IMR-90 (cell line): Measurements from ENCODE around the gene PRICKLE2. TPM values are rescaled to one million over a fixed set of nuclear protein-coding genes. Genes with fewer than 3 reads are reported as not detected.

Experiments used
- ATAC-seq: fragments of 200-7000 bp; cut with Tn5 transposase; 2 replicates; pipeline ENCODE4 v1.9.1; 2020; ENCODE audit warnings: low read depth, mild to moderate bottlenecking, moderate library complexity
- BruUV-seq: library from RNA; stranded (reverse); fragments of 400-500 nt; replicated peaks from 2 replicates; lab custom pipeline; 2021; lab: Mats Ljungman, UMichigan
- CTCF ChIA-PET: fragments of 300-600 bp; formaldehyde crosslinking; extraction: SDS; loops from one replicate; lab custom pipeline; 2021; ENCODE audit warnings: antibody characterized with exemption; lab: Yijun Ruan, JAX
- POLR2A ChIA-PET: fragments of 300-600 bp; sonication (Branson Sonifier 250); formaldehyde crosslinking; loops from one replicate; lab custom pipeline; 2022; ENCODE audit warnings: antibody characterized with exemption; ENCODE audit not compliant: unreplicated experiment; lab: Charles Lee
- DNase-seq: peaks from one replicate; pipeline ENCODE4 v3.0.0; 2013
- H2AFZ ChIP-seq: replicated peaks from 2 replicates; pipeline ENCODE3; 2013; ENCODE audit warnings: low read length, mild to moderate bottlenecking; ENCODE audit not compliant: poor library complexity
- H2AK5ac ChIP-seq: 2 replicates; pipeline ENCODE4 v1.6.1; 2013; ENCODE audit warnings: low read depth, low read length, inconsistent platforms
- H2AK9ac ChIP-seq: replicated peaks from 2 replicates; pipeline ENCODE3; 2013; ENCODE audit warnings: mild to moderate bottlenecking, low read depth, low read length, moderate library complexity; ENCODE audit not compliant: poor library complexity
- H2BK120ac ChIP-seq: 2 replicates; pipeline ENCODE4 v1.6.1; 2013; ENCODE audit warnings: low read depth, low read length, inconsistent platforms
- H2BK15ac ChIP-seq: 3 replicates; pipeline ENCODE4 v1.6.1; 2013; ENCODE audit warnings: low read depth, low read length, inconsistent platforms
- H2BK20ac ChIP-seq: 2 replicates; pipeline ENCODE4 v1.6.1; 2013; ENCODE audit warnings: low read depth, mild to moderate bottlenecking, inconsistent platforms, low read length, moderate library complexity
- H2BK5ac ChIP-seq: 2 replicates; pipeline ENCODE4 v1.6.1; 2013; ENCODE audit warnings: mild to moderate bottlenecking, low read depth, low read length, inconsistent platforms; ENCODE audit not compliant: poor library complexity, severe bottlenecking
- H3K14ac ChIP-seq: replicated peaks from 2 replicates; pipeline ENCODE4 v1.6.1; 2013; ENCODE audit warnings: low read depth, low read length, inconsistent platforms
- H3K18ac ChIP-seq: 2 replicates; pipeline ENCODE4 v1.6.1; 2013; ENCODE audit warnings: low read depth, low read length, control low read depth
- H3K23ac ChIP-seq: 2 replicates; pipeline ENCODE4 v1.6.1; 2013; ENCODE audit warnings: low read depth, low read length, inconsistent platforms
- H3K27ac ChIP-seq: 2 replicates; pipeline ENCODE4 v1.5.1; 2013; ENCODE audit warnings: mild to moderate bottlenecking, control low read depth, low read length; ENCODE audit not compliant: insufficient read depth
- H3K27me3 ChIP-seq: 2 replicates; pipeline ENCODE4 v1.6.1; 2013; ENCODE audit warnings: low read length; ENCODE audit not compliant: control insufficient read depth, insufficient read depth
- H3K36me3 ChIP-seq: 2 replicates; pipeline ENCODE4 v1.6.1; 2013; ENCODE audit warnings: low read length, mixed read lengths; ENCODE audit not compliant: control insufficient read depth, insufficient read depth
- H3K4ac ChIP-seq: 2 replicates; pipeline ENCODE4 v1.6.1; 2013; ENCODE audit warnings: low read depth, low read length, inconsistent platforms
- H3K4me1 ChIP-seq: 2 replicates; pipeline ENCODE4 v1.6.1; 2013; ENCODE audit warnings: low read length, mixed read lengths; ENCODE audit not compliant: control insufficient read depth, insufficient read depth
- H3K4me2 ChIP-seq: 2 replicates; pipeline ENCODE4 v1.6.1; 2013; ENCODE audit warnings: low read depth, mild to moderate bottlenecking, control low read depth, low read length, moderate library complexity
- H3K4me3 ChIP-seq: 2 replicates; pipeline ENCODE4 v1.5.1; 2013; ENCODE audit warnings: low read depth, mild to moderate bottlenecking, control low read depth, low read length, moderate library complexity; ENCODE audit not compliant: insufficient read depth
- H3K56ac ChIP-seq: 2 replicates; pipeline ENCODE4 v1.6.1; 2013; ENCODE audit warnings: low read length, inconsistent platforms; ENCODE audit not compliant: insufficient read depth; ENCODE audit errors: extremely low read depth
- H3K79me1 ChIP-seq, 2 experiments: 2 replicates each; pipeline ENCODE4 v1.6.1; 2013; ENCODE audit warnings: low read length in 2 of 2, inconsistent platforms in 1 of 2, low read depth in 1 of 2
- H3K9ac ChIP-seq: 2 replicates; pipeline ENCODE4 v1.6.1; 2013; ENCODE audit warnings: low read depth, low read length, control low read depth
- H3K9me1 ChIP-seq: 2 replicates; pipeline ENCODE4 v1.6.1; 2013; ENCODE audit warnings: low read length, inconsistent platforms; ENCODE audit not compliant: insufficient read depth
- H3K9me3 ChIP-seq: 2 replicates; pipeline ENCODE4 v1.6.1; 2013; ENCODE audit warnings: low read length; ENCODE audit not compliant: control insufficient read depth, insufficient read depth
- H4K20me1 ChIP-seq: 2 replicates; pipeline ENCODE4 v1.6.1; 2013; ENCODE audit warnings: low read length, inconsistent platforms; ENCODE audit not compliant: insufficient read depth
- H4K5ac ChIP-seq: 2 replicates; pipeline ENCODE4 v1.6.1; 2013; ENCODE audit warnings: mild to moderate bottlenecking, low read depth, low read length, control low read depth
- H4K8ac ChIP-seq, 2 experiments: 2 replicates each; pipeline ENCODE4 v1.6.1; 2013; ENCODE audit warnings: low read depth in 2 of 2, low read length in 2 of 2, control low read depth in 1 of 2, inconsistent platforms in 1 of 2
- H4K91ac ChIP-seq: 2 replicates; pipeline ENCODE4 v1.6.1; 2013; ENCODE audit warnings: low read depth, low read length, inconsistent platforms; ENCODE audit not compliant: insufficient read depth
- NFE2L2 ChIP-seq: fragments of 150-350 bp; IDR thresholded peaks from 2 replicates; pipeline ENCODE4 v1.6.1; 2016; ENCODE audit warnings: low read depth, mild to moderate bottlenecking, low read length
- WGBS, 2 experiments: methylation state at CpG; one replicate each; pipeline versions ENCODE4 v1.1.5 to v1.1.7; 2013; ENCODE audit warnings: missing lambda C conversion rate in 2 of 2; ENCODE audit not compliant: insufficient read length in 1 of 2; ENCODE audit errors: extremely low coverage in 2 of 2; 5-methylcytosine and 5-hydroxymethylcytosine counted together
- dilution Hi-C: fragments of 300-500 bp; cut with HindIII; formaldehyde crosslinking; loops from one replicate; pipeline ENCODE4 v1.14.3; 2018; ENCODE audit warnings: low sequenced_read_pairs; ENCODE audit not compliant: unreplicated experiment
- in situ Hi-C: fragments of 300-500 bp; cut with MboI; formaldehyde crosslinking; loops from 3 replicates; pipeline ENCODE4 v1.14.3; 2019; ENCODE audit warnings: low sequenced_read_pairs, inconsistent platforms, mixed read lengths
- intact Hi-C: fragments of 100-400 bp; cut with micrococcal nuclease; formaldehyde crosslinking; loops from 2 replicates; pipeline ENCODE4 v1.10.0; 2022
- microRNA-seq, 2 experiments: library from miRNA; stranded (forward) in 1 of 2; unstranded in 1 of 2; fragments of 10-50 nt in 1 of 2; fragments of <30 nt in 1 of 2; gene quantifications in 1 of 2; microRNA quantifications in 1 of 2; one replicate each; pipeline versions ENCODE3 to v1.1.0; 2013 to 2020; ENCODE audit not compliant: insufficient read depth in 1 of 2, insufficient read length in 1 of 2, unreplicated experiment in 1 of 2
- polyA plus RNA-seq, 3 experiments: library from polyadenylated mRNA; depleted of rRNA; stranded (reverse); fragments of >200 nt; gene quantifications; 2 replicates each; pipeline ENCODE4 v1.2.3, GENCODE V29; 2012; ENCODE audit warnings: low replicate concordance in 1 of 3
- small RNA-seq, 5 experiments: library from RNA; depleted of rRNA; stranded (forward); fragments of <200 nt; gene quantifications; one replicate each; pipeline ENCODE3, GENCODE V24; 2012
- total RNA-seq: library from RNA; depleted of rRNA; stranded (reverse); fragments of >200 nt; gene quantifications from 2 replicates; pipeline ENCODE4 v1.2.3, GENCODE V29; 2012; rRNA removed
- TF ChIP-seq, protein P1 (sequence below): fragments of 150-350 bp; IDR thresholded peaks from 2 replicates; pipeline ENCODE4 v1.6.1; 2016; ENCODE audit warnings: low read depth, mild to moderate bottlenecking, low read length, moderate library complexity, borderline replicate concordance

The PRICKLE2 gene
- total and polyA plus RNA-seq, 2 of the 4 experiments (the other 2 are of a cell fraction): 4.1 to 14.2 TPM

DNA sequence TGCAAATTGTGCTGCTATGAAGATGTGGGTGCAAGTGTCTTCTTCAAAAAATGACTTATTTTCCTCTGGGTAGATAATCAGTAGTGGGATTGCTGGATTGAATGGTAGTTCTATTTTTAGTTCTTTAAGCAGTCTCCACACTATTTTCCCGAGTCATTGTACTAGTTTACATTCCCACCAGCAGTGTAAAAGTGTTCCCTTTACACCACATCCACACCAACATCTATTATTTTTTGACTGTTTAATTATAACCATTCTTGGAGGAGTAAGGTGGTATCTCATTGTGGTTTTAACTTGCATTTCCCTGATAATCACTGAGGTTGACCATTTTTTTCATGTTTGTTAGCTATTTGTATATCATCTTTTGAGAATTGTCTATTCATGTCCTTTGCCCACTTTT, 182.3 kb downstream of the PRICKLE2 start:
- Histone ChIP-seq H2BK120ac (no peak overlapping the region), H3K9ac (no peak overlapping the region), H3K23ac (no peak overlapping the region), H3K27me3 (no peaks in the 10 kb centered on the region), H3K79me1 (no peaks in the 10 kb centered on the region), H2BK5ac (no peak overlapping the region), H2AK9ac (no peak overlapping the region), H4K5ac (no peak overlapping the region), H3K36me3 (no peaks in the 10 kb centered on the region), H4K20me1 (no peaks in the 10 kb centered on the region), H3K4me3 (no peak overlapping the region), H3K27ac (no peak overlapping the region), H3K4ac (no peak overlapping the region), H3K14ac (no peak overlapping the region), H3K9me3 (no peaks in the 10 kb centered on the region), H3K9me1 (peaks cover 3% of the 10 kb centered on the region; the same call in 1 of the 2 replicates), H3K18ac (no peak overlapping the region), H4K8ac (no peak overlapping the region), H3K4me1 (no peaks in the 10 kb centered on the region; the same call in 1 of the 2 replicates), H3K4me2 (no peak overlapping the region), H2AFZ (no peak overlapping the region), H3K56ac (no peak overlapping the region), H4K91ac (no peak overlapping the region), H2BK20ac (no peak overlapping the region), H2AK5ac (no peak overlapping the region), H2BK15ac (no peak overlapping the region)
- intact Hi-C loops (no loop called here), in situ Hi-C loops (loop anchor here (25.0 kb wide), 1 partner anchor 169 kb away; no protein-coding TSS in a partner anchor), dilution Hi-C loops (loop anchor here (25.0 kb wide), 1 partner anchor 419 kb away; no protein-coding TSS in a partner anchor)
- CTCF ChIA-PET: no interaction called here
- POLR2A ChIA-PET: no interaction called here
- WGBS, 2 experiments: no CpG with 5 or more reads among the region's 1 CpG
- DNase-seq (no peak), ATAC-seq (no peak)
- BruUV-seq: no TSS peak
- peak; percentile 65 for TF ChIP-seq NFE2L2
- TF ChIP-seq, protein P1, sequence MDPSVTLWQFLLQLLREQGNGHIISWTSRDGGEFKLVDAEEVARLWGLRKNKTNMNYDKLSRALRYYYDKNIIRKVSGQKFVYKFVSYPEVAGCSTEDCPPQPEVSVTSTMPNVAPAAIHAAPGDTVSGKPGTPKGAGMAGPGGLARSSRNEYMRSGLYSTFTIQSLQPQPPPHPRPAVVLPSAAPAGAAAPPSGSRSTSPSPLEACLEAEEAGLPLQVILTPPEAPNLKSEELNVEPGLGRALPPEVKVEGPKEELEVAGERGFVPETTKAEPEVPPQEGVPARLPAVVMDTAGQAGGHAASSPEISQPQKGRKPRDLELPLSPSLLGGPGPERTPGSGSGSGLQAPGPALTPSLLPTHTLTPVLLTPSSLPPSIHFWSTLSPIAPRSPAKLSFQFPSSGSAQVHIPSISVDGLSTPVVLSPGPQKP: no peak

Small RNA genes within 50 kb of the gene (microRNA-seq; reads per million reads assigned to microRNA genes)
- not detected for gene RF00012 (ENCODE audit: insufficient read depth, insufficient read length)

Small RNA genes within 50 kb of the gene (small RNA-seq; reads per million reads assigned to genes)
- 0 to 0.04 (median 0) reads per million in 5 experiments for gene RF00012

Other genes with a start within 250 kb of the PRICKLE2 start
- 91.8 and 144 TPM in 2 replicates for gene PSMD6, start 202.0 kb downstream of the PRICKLE2 start, total RNA-seq
- 86.6 and 87.0 TPM in 2 replicates for gene PSMD6, start 202.0 kb downstream of the PRICKLE2 start, polyA plus RNA-seq (2012; rRNA removed)